ENCODE results near the gene ACTL6B.

Gene ACTL6B

GRCh38 chr7:100693312-100694097 is 37.3 kb upstream of the ACTL6B start:
- Histone ChIP-seq H3K9me3 (no peaks in the 10 kb centered on the region), H3K4me3 (ENCODE audit: low read depth in 1 of 2, low read length in 1 of 2) (peak overlapping the region; percentile 71 to 76), H3K27me3 (peaks cover 35% of the 10 kb centered on the region), H3K36me3 (peaks cover 8% of the 10 kb centered on the region), H3K27ac (peak overlapping the region; percentile 65), H3K4me1 (ENCODE audit: control insufficient read depth in 1 of 2, insufficient read depth in 1 of 2, low read depth in 1 of 2, low read length in 1 of 2) (peaks cover 25 to 28% of the 10 kb centered on the region in 2 experiments)
- TF ChIP-seq CTCF (IDR thresholded peaks at IDR 0.05), result no peak

- Histone ChIP-seq H3K36me3 (peaks cover 17% of the 10 kb centered on the region), H3K4me3 (ENCODE audit: low read depth in 1 of 2, low read length in 1 of 2) (peak overlapping the region; percentile 71 to 76), H3K27ac (peak overlapping the region; percentile 35), H3K27me3 (peaks cover 31% of the 10 kb centered on the region), H3K9me3 (no peaks in the 10 kb centered on the region), H3K4me1 (ENCODE audit: control insufficient read depth in 1 of 2, insufficient read depth in 1 of 2, low read depth in 1 of 2, low read length in 1 of 2) (peaks cover 25 to 28% of the 10 kb centered on the region in 2 experiments)
- no peak for TF ChIP-seq CTCF (IDR thresholded peaks at IDR 0.05)
Measured at GRCh38 chr7:100692578-100692961, 36.3 kb upstream of the ACTL6B start.

GRCh38 chr7:100691676-100692577 is 35.7 kb upstream of the ACTL6B start:
- Histone ChIP-seq H3K4me3 (ENCODE audit: low read depth in 1 of 2, low read length in 1 of 2) (peak overlapping the region; percentile 6 to 76), H3K4me1 (ENCODE audit: control insufficient read depth in 1 of 2, insufficient read depth in 1 of 2, low read depth in 1 of 2, low read length in 1 of 2) (peaks cover 25 to 28% of the 10 kb centered on the region in 2 experiments), H3K36me3 (peaks cover 23% of the 10 kb centered on the region), H3K27ac (peak overlapping the region; percentile 35), H3K27me3 (peaks cover 25% of the 10 kb centered on the region), H3K9me3 (no peaks in the 10 kb centered on the region)
- peak; percentile 96 for TF ChIP-seq CTCF (IDR thresholded peaks at IDR 0.05)

- H3K4me1 ChIP-seq (ENCODE audit: control insufficient read depth in 1 of 2, insufficient read depth in 1 of 2, low read depth in 1 of 2, low read length in 1 of 2), result peaks cover 25% of the 10 kb centered on the region in 2 experiments
- no peak for TF ChIP-seq CTCF (IDR thresholded peaks at IDR 0.05)
- peaks cover 48% of the 10 kb centered on the region for H3K36me3 ChIP-seq
- H3K27ac ChIP-seq, result no peak overlapping the region
- no peaks in the 10 kb centered on the region for H3K9me3 ChIP-seq
- H3K27me3 ChIP-seq, result peaks cover under 1% of the 10 kb centered on the region
- no peak overlapping the region for H3K4me3 ChIP-seq (ENCODE audit: low read depth in 1 of 2, low read length in 1 of 2)
Measured at GRCh38 chr7:100689230-100690135, 33.2 kb upstream of the ACTL6B start.

GRCh38 chr7:100688326-100688860 is 32.1 kb upstream of the ACTL6B start:
- Histone ChIP-seq H3K36me3 (peaks cover 59% of the 10 kb centered on the region), H3K27me3 (no peaks in the 10 kb centered on the region), H3K9me3 (no peaks in the 10 kb centered on the region), H3K4me1 (ENCODE audit: control insufficient read depth in 1 of 2, insufficient read depth in 1 of 2, low read depth in 1 of 2, low read length in 1 of 2) (peaks cover 24% of the 10 kb centered on the region in 2 experiments), H3K27ac (no peak overlapping the region), H3K4me3 (ENCODE audit: low read depth in 1 of 2, low read length in 1 of 2) (no peak overlapping the region)
- no peak for TF ChIP-seq CTCF (IDR thresholded peaks at IDR 0.05)

Measured in neutrophil (primary cell).